GM10266 (cell line): ENCODE measurements around the gene SMOC1.

ENCODE experiments used
- DNase-seq: peaks from one replicate; pipeline ENCODE4 v3.0.0; 2012; ENCODE audit errors: extremely low spot score
- TF ChIP-seq, protein P1 (sequence below): IDR thresholded peaks from 2 replicates; pipeline ENCODE4 v1.5.1; 2012; ENCODE audit warnings: mild to moderate bottlenecking, low read depth; ENCODE audit not compliant: control insufficient read depth, insufficient read depth; ENCODE audit errors: missing control alignments

Gene SMOC1

DNA sequence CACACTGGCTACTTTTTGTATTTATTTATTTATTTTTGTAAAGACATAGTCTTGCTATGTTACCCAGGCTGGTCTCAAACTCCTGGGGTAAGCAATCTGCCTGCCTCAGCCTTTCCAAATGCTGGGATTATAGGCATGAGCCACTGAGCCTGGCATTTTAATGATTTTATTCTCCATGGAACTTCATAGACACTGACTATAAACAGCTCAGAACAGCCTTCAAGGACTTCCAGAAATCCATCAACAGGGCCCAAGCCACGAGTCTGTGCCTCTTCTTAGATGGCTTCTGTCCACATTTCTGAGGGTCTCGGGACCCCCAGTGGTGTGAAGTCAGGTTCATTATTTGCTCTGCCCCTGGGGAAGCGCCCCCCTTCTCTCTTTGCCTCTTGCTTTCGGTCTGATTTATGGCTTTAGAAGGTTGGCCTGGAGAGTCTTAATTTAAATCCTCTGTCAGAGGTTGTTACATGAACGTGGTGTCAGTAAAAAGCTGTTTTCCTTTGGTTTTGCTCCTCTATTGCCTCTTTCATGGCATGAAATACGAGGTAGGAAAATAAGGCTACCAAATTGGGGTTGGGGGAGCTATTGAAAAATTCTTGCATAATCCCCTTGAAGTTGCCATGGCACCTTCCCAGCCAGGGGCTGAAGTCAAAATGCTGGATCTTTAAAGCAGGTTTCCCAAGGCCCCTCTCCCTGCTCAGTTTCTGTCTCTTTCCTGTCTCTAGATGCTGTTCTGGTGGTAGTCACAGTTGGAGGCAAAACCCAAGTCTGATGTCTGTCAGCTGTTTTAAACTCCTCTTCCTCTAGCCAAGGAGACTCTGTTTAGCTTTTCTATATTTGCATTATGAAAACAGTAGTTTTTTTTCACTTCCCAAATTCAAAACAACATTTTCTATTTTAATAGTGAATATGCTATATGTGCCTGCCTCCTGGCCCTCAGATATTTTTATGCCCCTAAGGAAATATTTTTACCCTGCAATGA is 129.4 kb downstream of the SMOC1 start:
- no peak for DNase-seq
- TF ChIP-seq, protein P1, sequence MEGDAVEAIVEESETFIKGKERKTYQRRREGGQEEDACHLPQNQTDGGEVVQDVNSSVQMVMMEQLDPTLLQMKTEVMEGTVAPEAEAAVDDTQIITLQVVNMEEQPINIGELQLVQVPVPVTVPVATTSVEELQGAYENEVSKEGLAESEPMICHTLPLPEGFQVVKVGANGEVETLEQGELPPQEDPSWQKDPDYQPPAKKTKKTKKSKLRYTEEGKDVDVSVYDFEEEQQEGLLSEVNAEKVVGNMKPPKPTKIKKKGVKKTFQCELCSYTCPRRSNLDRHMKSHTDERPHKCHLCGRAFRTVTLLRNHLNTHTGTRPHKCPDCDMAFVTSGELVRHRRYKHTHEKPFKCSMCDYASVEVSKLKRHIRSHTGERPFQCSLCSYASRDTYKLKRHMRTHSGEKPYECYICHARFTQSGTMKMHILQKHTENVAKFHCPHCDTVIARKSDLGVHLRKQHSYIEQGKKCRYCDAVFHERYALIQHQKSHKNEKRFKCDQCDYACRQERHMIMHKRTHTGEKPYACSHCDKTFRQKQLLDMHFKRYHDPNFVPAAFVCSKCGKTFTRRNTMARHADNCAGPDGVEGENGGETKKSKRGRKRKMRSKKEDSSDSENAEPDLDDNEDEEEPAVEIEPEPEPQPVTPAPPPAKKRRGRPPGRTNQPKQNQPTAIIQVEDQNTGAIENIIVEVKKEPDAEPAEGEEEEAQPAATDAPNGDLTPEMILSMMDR = no peak

DNA sequence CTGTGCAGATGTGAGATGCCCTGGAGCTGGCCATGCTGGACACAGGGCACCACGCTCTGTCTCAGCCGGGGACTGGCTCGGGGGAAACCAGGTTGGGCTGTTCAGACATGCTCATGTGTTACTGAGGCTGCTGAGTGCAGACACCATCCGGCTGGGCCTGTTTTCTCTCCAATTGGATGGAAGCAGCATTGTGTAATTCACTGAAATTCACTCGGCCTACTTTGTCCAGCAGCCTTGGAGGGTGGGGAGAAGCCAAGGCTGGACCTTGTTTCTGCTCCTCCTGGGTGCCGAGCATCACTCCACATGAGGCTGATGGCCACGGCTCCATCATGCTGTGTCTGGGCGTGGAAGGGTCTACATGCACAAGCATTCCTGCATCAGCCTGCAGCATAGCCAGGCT is 130.7 kb downstream of the SMOC1 start:
- no peak for DNase-seq

DNA sequence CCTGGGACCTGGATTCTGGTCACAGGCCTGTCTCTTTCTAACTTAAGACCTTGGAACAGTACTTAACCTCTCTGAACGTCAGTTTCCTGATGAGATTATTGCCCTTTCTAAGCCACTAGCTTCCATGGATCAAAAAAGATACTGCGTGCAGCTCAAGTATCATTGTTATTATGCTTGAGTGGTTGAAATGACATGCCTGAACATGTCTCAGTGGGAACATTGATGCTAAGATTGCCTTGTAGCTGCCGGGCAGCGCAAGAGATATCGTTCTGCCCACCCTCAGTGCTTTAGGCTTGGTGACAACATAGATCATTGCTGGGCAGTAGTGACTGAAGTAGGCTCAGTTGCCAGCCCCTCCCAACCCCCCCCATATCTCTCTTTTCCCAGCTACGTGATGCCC is 131.9 kb downstream of the SMOC1 start:
- TF ChIP-seq, protein P1 = no peak
- DNase-seq = no peak

More for the DNA sequence above, 130.7 kb downstream of the SMOC1 start:
- TF ChIP-seq, protein P1 = no peak

DNA sequence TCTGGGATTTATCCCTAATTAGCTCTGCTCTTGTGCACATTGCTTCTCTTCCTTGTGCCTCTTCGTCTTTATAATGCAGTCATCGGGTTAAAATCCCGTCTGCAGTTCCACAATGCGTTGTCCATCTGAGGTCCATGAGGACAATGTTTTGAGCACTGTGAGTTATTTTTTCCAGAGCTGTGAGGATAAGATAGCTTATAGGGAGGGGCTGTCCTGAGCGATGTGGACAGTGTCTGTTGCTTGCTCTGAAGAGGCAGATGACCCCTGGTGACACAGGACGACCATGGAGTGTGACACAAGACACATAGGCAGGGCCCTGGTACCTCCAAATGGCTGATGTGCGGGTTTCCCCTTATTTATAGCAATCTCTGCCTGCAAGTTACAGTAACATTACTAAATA is 132.5 kb downstream of the SMOC1 start:
- no peak for DNase-seq
- TF ChIP-seq, protein P1 = no peak

DNA sequence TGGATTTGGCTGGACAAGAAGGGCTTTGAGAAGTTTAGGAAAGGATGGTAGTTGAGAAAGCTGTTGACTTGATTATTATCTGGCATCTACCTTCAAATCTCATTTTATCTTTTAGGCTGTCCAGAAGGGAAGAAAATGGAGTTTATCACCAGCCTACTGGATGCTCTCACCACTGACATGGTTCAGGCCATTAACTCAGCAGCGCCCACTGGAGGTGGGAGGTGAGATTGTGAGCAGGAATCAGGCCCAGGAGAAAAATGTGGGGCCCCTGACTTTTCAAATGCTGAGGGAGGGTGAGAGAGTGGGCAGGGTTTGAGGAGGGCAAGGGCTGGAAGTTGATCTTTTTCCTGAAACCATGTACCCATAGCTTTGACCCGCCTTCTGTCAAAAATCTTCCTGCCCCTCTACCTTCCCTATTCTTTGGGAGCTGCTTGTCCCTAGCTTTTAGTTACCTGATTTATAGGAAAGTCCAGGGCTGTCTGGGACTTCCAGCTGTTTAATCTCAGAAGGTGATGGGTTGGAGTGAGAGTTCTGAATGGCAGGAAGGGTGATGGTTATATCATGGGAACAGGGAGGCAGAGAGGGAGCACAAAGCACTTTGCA is 134.2 kb downstream of the SMOC1 start:
- TF ChIP-seq, protein P1 = peak; percentile 69
- DNase-seq = peak; percentile 49

DNA sequence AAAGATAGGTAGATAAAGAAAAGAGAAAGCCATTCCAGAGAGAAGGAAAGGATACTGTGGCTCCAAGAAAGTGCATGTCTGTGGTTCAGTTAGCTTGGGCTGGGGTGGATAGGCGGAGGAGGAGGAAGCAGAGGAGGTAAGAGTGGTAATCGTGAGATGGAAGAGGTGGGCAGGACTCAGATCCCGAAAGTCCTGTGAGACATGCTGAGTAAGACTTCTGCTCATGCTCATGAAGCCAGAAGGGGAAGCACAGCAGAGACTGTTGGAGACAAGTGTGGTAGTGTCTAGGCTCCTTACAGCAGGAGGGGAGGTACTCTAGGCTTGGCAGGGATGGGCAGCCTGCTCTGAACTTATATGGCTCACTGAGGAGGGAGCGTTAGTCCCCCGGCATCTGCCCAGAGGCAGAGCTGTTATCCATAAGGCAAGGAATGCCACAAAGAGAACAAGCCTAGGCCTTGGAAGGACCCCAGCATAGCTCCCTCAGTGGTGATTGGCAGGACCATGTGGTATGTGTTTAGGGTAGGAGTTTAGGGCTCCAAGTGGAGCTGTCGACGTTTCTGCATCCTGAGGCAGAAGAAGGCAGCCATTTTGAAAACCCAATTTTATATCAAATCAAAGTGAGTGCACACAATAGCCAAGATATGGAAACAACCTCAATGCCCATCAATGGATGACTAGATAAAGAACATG is 135.3 kb downstream of the SMOC1 start:
- TF ChIP-seq, protein P1 = no peak
- DNase-seq = no peak
